Transverse colon (tissue), 4 donors: ENCODE data around the gene TRIM31. TPM values are rescaled to one million over a fixed set of nuclear protein-coding genes. Genes with fewer than 3 reads are reported as not detected.

Experiments used
- DNase-seq: peaks from one replicate; pipeline ENCODE4 v3.0.0-alpha.2; 2019
- H3K27ac ChIP-seq, 4 donors: fragments of 200-600 bp; sonication (generic); 2 replicates each; pipeline ENCODE4 v1.5.1; 2016 to 2018; ENCODE audit warnings: inconsistent platforms in 4 of 4
- H3K27me3 ChIP-seq: fragments of 200-600 bp; sonication (generic); 2 replicates; pipeline ENCODE4 v1.5.1; 2017; ENCODE audit warnings: inconsistent platforms
- H3K36me3 ChIP-seq, 4 donors: fragments of 200-600 bp; sonication (generic); 2 replicates each; pipeline ENCODE4 v1.5.1; 2017 to 2019; ENCODE audit warnings: inconsistent platforms in 4 of 4
- H3K4me1 ChIP-seq, 4 donors: fragments of 200-600 bp; sonication (generic); 2 replicates each; pipeline ENCODE4 v1.5.1; 2017 to 2020; ENCODE audit warnings: inconsistent platforms in 4 of 4
- H3K4me3 ChIP-seq, 4 donors: fragments of 200-600 bp; sonication (generic); 1 replicate in 1 of 4; 2 replicates in 3 of 4; pipeline versions ENCODE4 v1.5.1 to v1.6.1; 2017 to 2019; ENCODE audit warnings: inconsistent platforms in 4 of 4
- H3K9me3 ChIP-seq, 2 donors: fragments of 200-600 bp; sonication (generic); 2 replicates each; pipeline ENCODE4 v1.5.1; 2017 to 2019; ENCODE audit warnings: inconsistent platforms in 2 of 2
- CTCF ChIP-seq, 5 experiments: fragments of 200-600 bp in 3 of 5; fragments of 450-650 bp in 2 of 5; sonication (generic) in 3 of 5; IDR thresholded peaks; 1 replicate in 2 of 5; 2 replicates in 3 of 5; pipeline ENCODE4 v1.5.1; 2016 to 2017; ENCODE audit warnings: antibody characterized with exemption in 5 of 5, inconsistent platforms in 3 of 5, mild to moderate bottlenecking in 2 of 5, moderate library complexity in 1 of 5
- EP300 ChIP-seq: sonication (generic); formaldehyde crosslinking; IDR thresholded peaks from one replicate; pipeline ENCODE4 v1.6.1; 2017; ENCODE audit warnings: antibody characterized with exemption, low read depth
- POLR2A ChIP-seq: fragments of 450-650 bp; IDR thresholded peaks from one replicate; pipeline ENCODE4 v1.6.1; 2016; ENCODE audit warnings: antibody characterized with exemption, mild to moderate bottlenecking, moderate library complexity
- POLR2AphosphoS5 ChIP-seq, 3 donors: sonication (generic); formaldehyde crosslinking; IDR thresholded peaks; one replicate each; pipeline ENCODE4 v1.6.1; 2016; ENCODE audit warnings: antibody characterized with exemption in 3 of 3
- WGBS, 2 donors: methylation state at CpG; one replicate each; pipeline ENCODE4 v1.1.5; 2018; ENCODE audit warnings: low coverage in 1 of 2; 5-methylcytosine and 5-hydroxymethylcytosine counted together
- in situ Hi-C, 4 donors: fragments of 200-750 bp; cut with MboI; loops; one replicate each; pipeline versions ENCODE4 v1.15.0 to v1.15.1; 2017; ENCODE audit warnings: low sequenced_read_pairs in 3 of 4, low pct_ligation_motif_present in 1 of 4, low pct_unique_long_range_greater_than_20kb in 1 of 4
- intact Hi-C: fragments of 100-400 bp; cut with DNase I; formaldehyde crosslinking; loops from one replicate; pipeline ENCODE4 v1.15.1; 2023; ENCODE audit warnings: low total_unique reads
- total RNA-seq, 4 donors: library from RNA; depleted of rRNA; stranded (reverse); fragments of >200 nt; gene quantifications; one replicate each; pipeline ENCODE4 v1.1.0, GENCODE V29; 2016

TRIM31 gene
- total RNA-seq, 4 donors from 2014 or later: 3.4 to 221 (median 151) TPM

GRCh38 chr6:30061858-30062458, 50.9 kb downstream of the TRIM31 start:
- 24 to 37% methylated on average over 10 to 13 of the region's 13 CpGs for WGBS, 2 donors
- no peaks in the 10 kb centered on the region for H3K9me3 ChIP-seq
- TF ChIP-seq POLR2AphosphoS5 (IDR thresholded peaks at IDR 0.05) (no peak), CTCF (IDR thresholded peaks at IDR 0.05) (no peak), POLR2A (no peak), EP300 (no peak)
- H3K27ac ChIP-seq: peak overlapping the region; percentile 91 to 95 (median 94)
- peaks cover 0 to 11% (median 0%) of the 10 kb centered on the region in 4 donors for H3K36me3 ChIP-seq
- peaks cover 13 to 49% (median 22%) of the 10 kb centered on the region in 4 donors for H3K4me1 ChIP-seq
- in situ Hi-C loops: no loop called here
- no peaks in the 10 kb centered on the region for H3K27me3 ChIP-seq
- intact Hi-C loops: no loop called here
- H3K4me3 ChIP-seq: peak overlapping the region; percentile 56 to 87 (median 69)
- DNase-seq: peak; percentile 45

- intact Hi-C loops: no loop called here
- TF ChIP-seq CTCF (IDR thresholded peaks at IDR 0.05) (peak in 2 of 5 experiments; percentile 19 to 20), POLR2A (peak; percentile 97), POLR2AphosphoS5 (IDR thresholded peaks at IDR 0.05) (peak; percentile 91 to 98 (median 96)), EP300 (no peak)
- no peaks in the 10 kb centered on the region for H3K9me3 ChIP-seq
- peak within 1 kb of the TSS; percentile 56 to 87 (median 76) for H3K4me3 ChIP-seq
- peaks cover 13 to 48% (median 21%) of the 10 kb centered on the region in 4 donors for H3K4me1 ChIP-seq
- H3K27me3 ChIP-seq: no peaks in the 10 kb centered on the region
- H3K36me3 ChIP-seq: peaks cover 0 to 11% (median 0%) of the 10 kb centered on the region in 4 donors
- peak; percentile 95 for DNase-seq
- WGBS, 2 donors: 0% methylated on average over 13 to 47 of the region's 48 CpGs
- peak within 1 kb of the TSS; percentile 91 to 95 (median 94) for H3K27ac ChIP-seq
- in situ Hi-C loops: no loop called here
These were observed 51.6 kb downstream of the TRIM31 start, which contains the start of gene POLR1H for GRCh38 chr6:30061092-30061857. POLR1H (plus strand) TSS chr6:30061265; CDS start chr6:30061525, 260 bp downstream.

GRCh38 chr6:30060606-30061091, 52.2 kb downstream of the TRIM31 start:
- H3K27me3 ChIP-seq: no peaks in the 10 kb centered on the region
- H3K36me3 ChIP-seq: peaks cover 0 to 11% (median 0%) of the 10 kb centered on the region in 4 donors
- WGBS, 2 donors: 0 to 1% methylated on average over 11 to 24 of the region's 24 CpGs
- TF ChIP-seq EP300 (no peak), CTCF (IDR thresholded peaks at IDR 0.05) (no peak), POLR2A (no peak), POLR2AphosphoS5 (IDR thresholded peaks at IDR 0.05) (no peak)
- DNase-seq: peak; percentile 33
- intact Hi-C loops (no loop called here), in situ Hi-C loops (no loop called here)
- peak overlapping the region; percentile 56 to 87 (median 76) for H3K4me3 ChIP-seq
- peaks cover 7 to 42% (median 16%) of the 10 kb centered on the region in 4 donors for H3K4me1 ChIP-seq
- H3K27ac ChIP-seq: peak overlapping the region; percentile 91 to 95 (median 94)
- H3K9me3 ChIP-seq: no peaks in the 10 kb centered on the region

- in situ Hi-C loops: no loop called here
- Histone ChIP-seq H3K27ac (no peak overlapping the region), H3K4me1 (peaks cover 5 to 13% (median 7%) of the 10 kb centered on the region in 4 donors), H3K9me3 (no peaks in the 10 kb centered on the region), H3K4me3 (no peak overlapping the region), H3K27me3 (no peaks in the 10 kb centered on the region), H3K36me3 (no peaks in the 10 kb centered on the region)
- TF ChIP-seq EP300 (no peak), CTCF (IDR thresholded peaks at IDR 0.05) (no peak), POLR2A (no peak), POLR2AphosphoS5 (IDR thresholded peaks at IDR 0.05) (no peak)
- intact Hi-C loops: no loop called here
- no peak for DNase-seq
- 43 to 56% methylated on average over 1 of the region's 1 CpG for WGBS, 2 donors
These were observed 57.4 kb downstream of the TRIM31 start for GRCh38 chr6:30055513-30055912.
